Mesenchymal stem cell (in vitro differentiated cells and primary cell): ENCODE measurements around the gene ZNF496. TPM values are rescaled to one million over a fixed set of nuclear protein-coding genes. Genes with fewer than 3 reads are reported as not detected.
"Not testable (repeated sequence)": the region's sequence is repeated elsewhere in the genome, so short reads cannot be mapped to it uniquely, and the experiment has no call there.

Source experiments
- DNase-seq: peaks from one replicate; pipeline ENCODE4 v3.0.0-alpha.2; 2013
- H2AFZ ChIP-seq: one replicate; pipeline ENCODE4 v1.6.1; 2013; ENCODE audit warnings: low read depth, mild to moderate bottlenecking, control low read depth, inconsistent platforms, low read length, moderate library complexity
- H2AK5ac ChIP-seq: 2 replicates; pipeline ENCODE4 v1.6.1; 2013; ENCODE audit warnings: low read length, moderate library complexity, mild to moderate bottlenecking, inconsistent platforms; ENCODE audit not compliant: severe bottlenecking
- H2BK120ac ChIP-seq: one replicate; pipeline ENCODE4 v1.6.1; 2013; ENCODE audit warnings: low read depth, mild to moderate bottlenecking, inconsistent platforms, low read length, moderate library complexity
- H2BK12ac ChIP-seq, 2 experiments: one replicate each; pipeline ENCODE4 v1.6.1; 2013; ENCODE audit warnings: inconsistent platforms in 2 of 2, low read length in 2 of 2, mild to moderate bottlenecking in 2 of 2, moderate library complexity in 2 of 2, control low read depth in 1 of 2
- H2BK15ac ChIP-seq: one replicate; pipeline ENCODE4 v1.6.1; 2013; ENCODE audit warnings: mild to moderate bottlenecking, low read depth, inconsistent platforms; ENCODE audit not compliant: poor library complexity, severe bottlenecking
- H2BK5ac ChIP-seq: 2 replicates; pipeline ENCODE4 v1.6.1; 2013; ENCODE audit warnings: low read depth, mild to moderate bottlenecking, low read length, control low read depth, inconsistent platforms; ENCODE audit not compliant: poor library complexity, severe bottlenecking
- H3K14ac ChIP-seq, 2 experiments: one replicate each; pipeline ENCODE4 v1.6.1; 2013; ENCODE audit warnings: inconsistent platforms in 2 of 2, low read length in 2 of 2, control low read depth in 1 of 2, mild to moderate bottlenecking in 1 of 2, moderate library complexity in 1 of 2
- H3K18ac ChIP-seq, 2 experiments: one replicate each; pipeline ENCODE4 v1.6.1; 2013; ENCODE audit warnings: inconsistent platforms in 2 of 2, low read length in 2 of 2, control low read depth in 1 of 2, low read depth in 1 of 2, mild to moderate bottlenecking in 1 of 2
- H3K23ac ChIP-seq, 2 experiments: one replicate each; pipeline ENCODE4 v1.6.1; 2013; ENCODE audit warnings: inconsistent platforms in 2 of 2, low read length in 2 of 2, mild to moderate bottlenecking in 2 of 2, moderate library complexity in 2 of 2, control low read depth in 1 of 2
- H3K27ac ChIP-seq: 2 replicates; pipeline ENCODE4 v1.5.1; 2013; ENCODE audit warnings: mild to moderate bottlenecking, moderate library complexity, low read length, control low read depth, inconsistent platforms; ENCODE audit not compliant: poor library complexity, severe bottlenecking
- H3K27me3 ChIP-seq, 2 experiments: 2 replicates each; pipeline versions ENCODE4 v1.6.1 to v1.7.0; 2013; ENCODE audit warnings: low read length in 2 of 2, mild to moderate bottlenecking in 2 of 2, moderate library complexity in 2 of 2, control low read depth in 1 of 2, inconsistent platforms in 1 of 2; ENCODE audit not compliant: control insufficient read depth in 1 of 2, insufficient read depth in 1 of 2
- H3K36me3 ChIP-seq, 2 experiments: 2 replicates each; pipeline versions ENCODE4 v1.6.1 to v1.7.0; 2013; ENCODE audit warnings: low read length in 2 of 2, control low read depth in 1 of 2, inconsistent platforms in 1 of 2, low read depth in 1 of 2, mild to moderate bottlenecking in 1 of 2; ENCODE audit not compliant: insufficient read depth in 2 of 2, control insufficient read depth in 1 of 2
- H3K4ac ChIP-seq, 2 experiments: one replicate each; pipeline ENCODE4 v1.6.1; 2013; ENCODE audit warnings: inconsistent platforms in 2 of 2, low read length in 2 of 2, mild to moderate bottlenecking in 2 of 2, moderate library complexity in 2 of 2, control low read depth in 1 of 2, low read depth in 1 of 2
- H3K4me1 ChIP-seq: 2 replicates; pipeline ENCODE4 v1.6.1; 2013; ENCODE audit warnings: low read depth, low read length, control low read depth; ENCODE audit not compliant: control insufficient read depth, insufficient read depth
- H3K4me2 ChIP-seq: 2 replicates; pipeline ENCODE4 v1.6.1; 2013; ENCODE audit warnings: low read length, mild to moderate bottlenecking, inconsistent platforms; ENCODE audit not compliant: poor library complexity, severe bottlenecking
- H3K4me3 ChIP-seq, 2 experiments: 2 replicates each; pipeline versions ENCODE4 v1.5.1 to v1.7.0; 2013; ENCODE audit warnings: low read length in 2 of 2, mild to moderate bottlenecking in 2 of 2, control low read depth in 1 of 2, low read depth in 1 of 2; ENCODE audit not compliant: insufficient read depth in 1 of 2
- H3K79me1 ChIP-seq: replicated peaks from 2 replicates; pipeline ENCODE4 v1.6.1; 2013; ENCODE audit warnings: mild to moderate bottlenecking, control low read depth, low read length, inconsistent platforms; ENCODE audit not compliant: poor library complexity, severe bottlenecking
- H3K9ac ChIP-seq: 2 replicates; pipeline ENCODE4 v1.7.0; 2013; ENCODE audit warnings: mild to moderate bottlenecking, low read length, moderate library complexity
- H3K9me3 ChIP-seq: 2 replicates; pipeline ENCODE4 v1.7.0; 2013; ENCODE audit warnings: mild to moderate bottlenecking, low read length; ENCODE audit not compliant: control insufficient read depth
- H4K8ac ChIP-seq: one replicate; pipeline ENCODE4 v1.6.1; 2013; ENCODE audit warnings: inconsistent platforms, mild to moderate bottlenecking, low read length, moderate library complexity
- H4K91ac ChIP-seq: one replicate; pipeline ENCODE4 v1.6.1; 2013; ENCODE audit warnings: mild to moderate bottlenecking, low read length, inconsistent platforms
- WGBS: methylation state at CpG from one replicate; pipeline ENCODE4 v1.1.7; 2013; ENCODE audit warnings: mixed read lengths; 5-methylcytosine and 5-hydroxymethylcytosine counted together
- small RNA-seq: library from polyadenylated mRNA; stranded (forward); fragments of <200 nt; extraction: miRNeasy Mini kit (QIAGEN cat#:217004); gene quantifications from one replicate; pipeline ENCODE3, GENCODE V24; 2013; ENCODE audit warnings: low read depth

Gene ZNF496

GRCh38 chr1:247255772-247256171 is 75.9 kb downstream of the ZNF496 start, which contains the start of gene VN1R5:
Gene VN1R5 (plus strand): TSS chr1:247256072.
- H2BK120ac ChIP-seq, H3K27ac ChIP-seq, H4K91ac ChIP-seq, H2BK5ac ChIP-seq, H2AFZ ChIP-seq, H3K4me2 ChIP-seq, H2BK15ac ChIP-seq, H3K27me3 ChIP-seq, H3K4ac ChIP-seq, H2BK12ac ChIP-seq, H3K4me1 ChIP-seq, H3K23ac ChIP-seq, H3K79me1 ChIP-seq, H3K14ac ChIP-seq, H3K4me3 ChIP-seq, DNase-seq, H3K18ac ChIP-seq, H3K9ac ChIP-seq, H3K36me3 ChIP-seq, H4K8ac ChIP-seq, H2AK5ac ChIP-seq: not testable (repeated sequence)
- WGBS = 78% methylated on average over 1 of the region's 1 CpG
- peaks cover 27% of the 10 kb centered on the region for H3K9me3 ChIP-seq

GRCh38 chr1:247247568-247247967 is 84.1 kb downstream of the ZNF496 start:
- H3K36me3 ChIP-seq = no peaks in the 10 kb centered on the region
- no peak overlapping the region for H3K9ac ChIP-seq
- 100% methylated on average over 1 of the region's 1 CpG for WGBS
- H3K27me3 ChIP-seq = no peaks in the 10 kb centered on the region
- H2BK5ac ChIP-seq = no peak overlapping the region
- H3K79me1 ChIP-seq = no peaks in the 10 kb centered on the region
- no peak overlapping the region for H4K8ac ChIP-seq
- peaks cover 56% of the 10 kb centered on the region for H3K9me3 ChIP-seq
- H3K23ac ChIP-seq = no peak overlapping the region
- H2AK5ac ChIP-seq = no peak overlapping the region
- no peak overlapping the region for H2BK15ac ChIP-seq
- no peak overlapping the region for H3K27ac ChIP-seq
- no peaks in the 10 kb centered on the region for H3K4me1 ChIP-seq
- no peak overlapping the region for H4K91ac ChIP-seq
- no peak overlapping the region for H2BK120ac ChIP-seq
- no peak overlapping the region for H3K18ac ChIP-seq
- H3K4me2 ChIP-seq = no peak overlapping the region
- no peak overlapping the region for H2BK12ac ChIP-seq
- no peak overlapping the region for H3K4ac ChIP-seq
- no peak for DNase-seq
- H3K4me3 ChIP-seq = no peak overlapping the region
- H3K14ac ChIP-seq = no peak overlapping the region
- no peak overlapping the region for H2AFZ ChIP-seq

Small RNAs within 50 kb of the gene (small RNA-seq; reads per million reads assigned to genes)
- not detected for gene RF00019
